IMR-90 (cell line): ENCODE measurements around the gene FA2H. TPM values are rescaled to one million over a fixed set of nuclear protein-coding genes. Genes with fewer than 3 reads are reported as not detected.

Experiments
- ATAC-seq: fragments of 200-7000 bp; cut with Tn5 transposase; 2 replicates; pipeline ENCODE4 v1.9.1; 2020; ENCODE audit warnings: low read depth, mild to moderate bottlenecking, moderate library complexity
- BruUV-seq: library from RNA; stranded (reverse); fragments of 400-500 nt; replicated peaks from 2 replicates; lab custom pipeline; 2021; lab: Mats Ljungman, UMichigan
- CTCF ChIA-PET: fragments of 300-600 bp; formaldehyde crosslinking; extraction: SDS; loops from one replicate; lab custom pipeline; 2021; ENCODE audit warnings: antibody characterized with exemption; lab: Yijun Ruan, JAX
- POLR2A ChIA-PET: fragments of 300-600 bp; sonication (Branson Sonifier 250); formaldehyde crosslinking; loops from one replicate; lab custom pipeline; 2022; ENCODE audit warnings: antibody characterized with exemption; ENCODE audit not compliant: unreplicated experiment; lab: Charles Lee
- DNase-seq: peaks from one replicate; pipeline ENCODE4 v3.0.0; 2013
- H2AFZ ChIP-seq: replicated peaks from 2 replicates; pipeline ENCODE3; 2013; ENCODE audit warnings: low read length, mild to moderate bottlenecking; ENCODE audit not compliant: poor library complexity
- H2AK5ac ChIP-seq: 2 replicates; pipeline ENCODE4 v1.6.1; 2013; ENCODE audit warnings: low read depth, low read length, inconsistent platforms
- H2AK9ac ChIP-seq: replicated peaks from 2 replicates; pipeline ENCODE3; 2013; ENCODE audit warnings: mild to moderate bottlenecking, low read depth, low read length, moderate library complexity; ENCODE audit not compliant: poor library complexity
- H2BK120ac ChIP-seq: 2 replicates; pipeline ENCODE4 v1.6.1; 2013; ENCODE audit warnings: low read depth, low read length, inconsistent platforms
- H2BK15ac ChIP-seq: 3 replicates; pipeline ENCODE4 v1.6.1; 2013; ENCODE audit warnings: low read depth, low read length, inconsistent platforms
- H2BK20ac ChIP-seq: 2 replicates; pipeline ENCODE4 v1.6.1; 2013; ENCODE audit warnings: low read depth, mild to moderate bottlenecking, inconsistent platforms, low read length, moderate library complexity
- H2BK5ac ChIP-seq: 2 replicates; pipeline ENCODE4 v1.6.1; 2013; ENCODE audit warnings: mild to moderate bottlenecking, low read depth, low read length, inconsistent platforms; ENCODE audit not compliant: poor library complexity, severe bottlenecking
- H3K14ac ChIP-seq: replicated peaks from 2 replicates; pipeline ENCODE4 v1.6.1; 2013; ENCODE audit warnings: low read depth, low read length, inconsistent platforms
- H3K18ac ChIP-seq: 2 replicates; pipeline ENCODE4 v1.6.1; 2013; ENCODE audit warnings: low read depth, low read length, control low read depth
- H3K23ac ChIP-seq: 2 replicates; pipeline ENCODE4 v1.6.1; 2013; ENCODE audit warnings: low read depth, low read length, inconsistent platforms
- H3K27ac ChIP-seq: 2 replicates; pipeline ENCODE4 v1.5.1; 2013; ENCODE audit warnings: mild to moderate bottlenecking, control low read depth, low read length; ENCODE audit not compliant: insufficient read depth
- H3K27me3 ChIP-seq: 2 replicates; pipeline ENCODE4 v1.6.1; 2013; ENCODE audit warnings: low read length; ENCODE audit not compliant: control insufficient read depth, insufficient read depth
- H3K36me3 ChIP-seq: 2 replicates; pipeline ENCODE4 v1.6.1; 2013; ENCODE audit warnings: low read length, mixed read lengths; ENCODE audit not compliant: control insufficient read depth, insufficient read depth
- H3K4ac ChIP-seq: 2 replicates; pipeline ENCODE4 v1.6.1; 2013; ENCODE audit warnings: low read depth, low read length, inconsistent platforms
- H3K4me1 ChIP-seq: 2 replicates; pipeline ENCODE4 v1.6.1; 2013; ENCODE audit warnings: low read length, mixed read lengths; ENCODE audit not compliant: control insufficient read depth, insufficient read depth
- H3K4me2 ChIP-seq: 2 replicates; pipeline ENCODE4 v1.6.1; 2013; ENCODE audit warnings: low read depth, mild to moderate bottlenecking, control low read depth, low read length, moderate library complexity
- H3K4me3 ChIP-seq: 2 replicates; pipeline ENCODE4 v1.5.1; 2013; ENCODE audit warnings: low read depth, mild to moderate bottlenecking, control low read depth, low read length, moderate library complexity; ENCODE audit not compliant: insufficient read depth
- H3K56ac ChIP-seq: 2 replicates; pipeline ENCODE4 v1.6.1; 2013; ENCODE audit warnings: low read length, inconsistent platforms; ENCODE audit not compliant: insufficient read depth; ENCODE audit errors: extremely low read depth
- H3K79me1 ChIP-seq, 2 experiments: 2 replicates each; pipeline ENCODE4 v1.6.1; 2013; ENCODE audit warnings: low read length in 2 of 2, inconsistent platforms in 1 of 2, low read depth in 1 of 2
- H3K9ac ChIP-seq: 2 replicates; pipeline ENCODE4 v1.6.1; 2013; ENCODE audit warnings: low read depth, low read length, control low read depth
- H3K9me1 ChIP-seq: 2 replicates; pipeline ENCODE4 v1.6.1; 2013; ENCODE audit warnings: low read length, inconsistent platforms; ENCODE audit not compliant: insufficient read depth
- H3K9me3 ChIP-seq: 2 replicates; pipeline ENCODE4 v1.6.1; 2013; ENCODE audit warnings: low read length; ENCODE audit not compliant: control insufficient read depth, insufficient read depth
- H4K20me1 ChIP-seq: 2 replicates; pipeline ENCODE4 v1.6.1; 2013; ENCODE audit warnings: low read length, inconsistent platforms; ENCODE audit not compliant: insufficient read depth
- H4K5ac ChIP-seq: 2 replicates; pipeline ENCODE4 v1.6.1; 2013; ENCODE audit warnings: mild to moderate bottlenecking, low read depth, low read length, control low read depth
- H4K8ac ChIP-seq, 2 experiments: 2 replicates each; pipeline ENCODE4 v1.6.1; 2013; ENCODE audit warnings: low read depth in 2 of 2, low read length in 2 of 2, control low read depth in 1 of 2, inconsistent platforms in 1 of 2
- H4K91ac ChIP-seq: 2 replicates; pipeline ENCODE4 v1.6.1; 2013; ENCODE audit warnings: low read depth, low read length, inconsistent platforms; ENCODE audit not compliant: insufficient read depth
- CEBPB ChIP-seq: IDR thresholded peaks from 2 replicates; pipeline ENCODE4 v1.6.1; 2012; ENCODE audit warnings: low read depth, low read length, improper control_type of control experiment
- MAFK ChIP-seq: IDR thresholded peaks from 2 replicates; pipeline ENCODE4 v1.6.1; 2012; ENCODE audit warnings: low read depth, low read length, improper control_type of control experiment
- WGBS, 2 experiments: methylation state at CpG; one replicate each; pipeline versions ENCODE4 v1.1.5 to v1.1.7; 2013; ENCODE audit warnings: missing lambda C conversion rate in 2 of 2; ENCODE audit not compliant: insufficient read length in 1 of 2; ENCODE audit errors: extremely low coverage in 2 of 2; 5-methylcytosine and 5-hydroxymethylcytosine counted together
- dilution Hi-C: fragments of 300-500 bp; cut with HindIII; formaldehyde crosslinking; loops from one replicate; pipeline ENCODE4 v1.14.3; 2018; ENCODE audit warnings: low sequenced_read_pairs; ENCODE audit not compliant: unreplicated experiment
- in situ Hi-C: fragments of 300-500 bp; cut with MboI; formaldehyde crosslinking; loops from 3 replicates; pipeline ENCODE4 v1.14.3; 2019; ENCODE audit warnings: low sequenced_read_pairs, inconsistent platforms, mixed read lengths
- intact Hi-C: fragments of 100-400 bp; cut with micrococcal nuclease; formaldehyde crosslinking; loops from 2 replicates; pipeline ENCODE4 v1.10.0; 2022
- polyA plus RNA-seq, 3 experiments: library from polyadenylated mRNA; depleted of rRNA; stranded (reverse); fragments of >200 nt; gene quantifications; 2 replicates each; pipeline ENCODE4 v1.2.3, GENCODE V29; 2012; ENCODE audit warnings: low replicate concordance in 1 of 3
- total RNA-seq: library from RNA; depleted of rRNA; stranded (reverse); fragments of >200 nt; gene quantifications from 2 replicates; pipeline ENCODE4 v1.2.3, GENCODE V29; 2012
- TF ChIP-seq, protein P1 (sequence below): fragments of 150-350 bp; IDR thresholded peaks from 2 replicates; pipeline ENCODE4 v1.6.1; 2017; ENCODE audit warnings: mild to moderate bottlenecking, antibody characterized with exemption, low read length, low read depth
- TF ChIP-seq, protein P2 (sequence below): conservative IDR thresholded peaks from 2 replicates; pipeline ENCODE4 v1.5.1; 2012; ENCODE audit warnings: mild to moderate bottlenecking, low read depth, low read length, improper control_type of control experiment

FA2H gene
- total and polyA plus RNA-seq, 2 of the 4 experiments (the other 2 are of a cell fraction): not detected

DNA sequence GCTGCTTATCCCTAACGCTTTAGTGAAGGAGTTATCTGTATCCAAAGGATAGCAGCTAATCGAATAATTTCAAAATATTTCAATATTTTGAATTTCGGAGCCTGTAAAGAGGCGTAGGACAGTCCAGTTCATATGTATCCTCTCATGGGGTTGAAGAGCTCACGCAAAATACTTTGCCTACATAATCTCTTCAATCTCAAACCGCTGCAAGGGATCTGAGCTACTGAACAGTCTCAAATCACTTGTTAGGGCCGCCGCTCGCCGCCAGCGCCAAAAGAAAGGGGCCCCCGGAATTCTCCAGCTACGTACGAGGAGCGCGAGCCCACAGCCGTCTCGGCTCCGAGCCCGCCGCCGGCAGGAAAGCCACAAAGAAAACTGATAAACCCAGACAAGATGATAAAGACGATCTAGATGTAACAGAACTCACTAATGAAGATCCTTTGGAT is 107.3 kb downstream of the FA2H start:
- Histone ChIP-seq H3K4me3 (peak overlapping the region; percentile 55), H3K9me1 (0 out of 2 replicates have a peak, but pooled peaks cover 3% of the 10 kb centered on the region), H3K4me2 (peak overlapping the region; percentile 96), H3K36me3 (peaks cover 17% of the 10 kb centered on the region), H3K27ac (peak overlapping the region; percentile 61; the same call in 1 of the 2 replicates), H2AFZ (peak overlapping the region; percentile 86), H3K9ac (peak overlapping the region; percentile 82), H2BK120ac (peak overlapping the region; percentile 22; the same call in 1 of the 2 replicates), H3K23ac (peak overlapping the region; percentile 71; the same call in 1 of the 2 replicates), H3K14ac (peak overlapping the region; percentile 23; the same call in 1 of the 2 replicates), H4K8ac (peak overlapping the region; percentile 83 to 94), H2AK9ac (no peak overlapping the region), H2BK20ac (no peak overlapping the region), H3K18ac (peak overlapping the region; percentile 45; the same call in 1 of the 2 replicates), H2AK5ac (no peak overlapping the region), H4K20me1 (no peaks in the 10 kb centered on the region; the same call in none of the 2 replicates), H3K4me1 (no peaks in the 10 kb centered on the region), H2BK5ac (peak overlapping the region; percentile 49), H4K91ac (peak overlapping the region; percentile 46; the same call in 1 of the 2 replicates), H3K27me3 (no peaks in the 10 kb centered on the region), H2BK15ac (peak overlapping the region; percentile 62; the same call in 1 of the 3 replicates), H3K56ac (peak overlapping the region; percentile 67), H4K5ac (peak overlapping the region; percentile 89), H3K4ac (peak overlapping the region; percentile 24; the same call in 1 of the 2 replicates), H3K79me1 (peaks cover 20 to 22% of the 10 kb centered on the region in 2 experiments), H3K9me3 (no peaks in the 10 kb centered on the region)
- in situ Hi-C loops (no loop called here), dilution Hi-C loops (no loop called here), intact Hi-C loops (no loop called here)
- POLR2A ChIA-PET: no interaction called here
- CTCF ChIA-PET: interaction anchor here (0.6 kb wide), 2 partner anchors 27 to 184 kb away, joined by 3 to 6 read pairs; no protein-coding TSS in a partner anchor
- no TSS peak for BruUV-seq
- no CpG with 5 or more reads among the region's 23 CpGs for WGBS, 2 experiments
- peak; percentile 3 for DNase-seq
- ATAC-seq: no peak
- TF ChIP-seq, protein P1, sequence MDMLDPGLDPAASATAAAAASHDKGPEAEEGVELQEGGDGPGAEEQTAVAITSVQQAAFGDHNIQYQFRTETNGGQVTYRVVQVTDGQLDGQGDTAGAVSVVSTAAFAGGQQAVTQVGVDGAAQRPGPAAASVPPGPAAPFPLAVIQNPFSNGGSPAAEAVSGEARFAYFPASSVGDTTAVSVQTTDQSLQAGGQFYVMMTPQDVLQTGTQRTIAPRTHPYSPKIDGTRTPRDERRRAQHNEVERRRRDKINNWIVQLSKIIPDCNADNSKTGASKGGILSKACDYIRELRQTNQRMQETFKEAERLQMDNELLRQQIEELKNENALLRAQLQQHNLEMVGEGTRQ: no peak
- TF ChIP-seq CEBPB (no peak), MAFK (no peak)
- TF ChIP-seq, protein P2, sequence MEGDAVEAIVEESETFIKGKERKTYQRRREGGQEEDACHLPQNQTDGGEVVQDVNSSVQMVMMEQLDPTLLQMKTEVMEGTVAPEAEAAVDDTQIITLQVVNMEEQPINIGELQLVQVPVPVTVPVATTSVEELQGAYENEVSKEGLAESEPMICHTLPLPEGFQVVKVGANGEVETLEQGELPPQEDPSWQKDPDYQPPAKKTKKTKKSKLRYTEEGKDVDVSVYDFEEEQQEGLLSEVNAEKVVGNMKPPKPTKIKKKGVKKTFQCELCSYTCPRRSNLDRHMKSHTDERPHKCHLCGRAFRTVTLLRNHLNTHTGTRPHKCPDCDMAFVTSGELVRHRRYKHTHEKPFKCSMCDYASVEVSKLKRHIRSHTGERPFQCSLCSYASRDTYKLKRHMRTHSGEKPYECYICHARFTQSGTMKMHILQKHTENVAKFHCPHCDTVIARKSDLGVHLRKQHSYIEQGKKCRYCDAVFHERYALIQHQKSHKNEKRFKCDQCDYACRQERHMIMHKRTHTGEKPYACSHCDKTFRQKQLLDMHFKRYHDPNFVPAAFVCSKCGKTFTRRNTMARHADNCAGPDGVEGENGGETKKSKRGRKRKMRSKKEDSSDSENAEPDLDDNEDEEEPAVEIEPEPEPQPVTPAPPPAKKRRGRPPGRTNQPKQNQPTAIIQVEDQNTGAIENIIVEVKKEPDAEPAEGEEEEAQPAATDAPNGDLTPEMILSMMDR: no peak
